ENCODE data around the gene RTP3.

- TF ChIP-seq, protein P1, sequence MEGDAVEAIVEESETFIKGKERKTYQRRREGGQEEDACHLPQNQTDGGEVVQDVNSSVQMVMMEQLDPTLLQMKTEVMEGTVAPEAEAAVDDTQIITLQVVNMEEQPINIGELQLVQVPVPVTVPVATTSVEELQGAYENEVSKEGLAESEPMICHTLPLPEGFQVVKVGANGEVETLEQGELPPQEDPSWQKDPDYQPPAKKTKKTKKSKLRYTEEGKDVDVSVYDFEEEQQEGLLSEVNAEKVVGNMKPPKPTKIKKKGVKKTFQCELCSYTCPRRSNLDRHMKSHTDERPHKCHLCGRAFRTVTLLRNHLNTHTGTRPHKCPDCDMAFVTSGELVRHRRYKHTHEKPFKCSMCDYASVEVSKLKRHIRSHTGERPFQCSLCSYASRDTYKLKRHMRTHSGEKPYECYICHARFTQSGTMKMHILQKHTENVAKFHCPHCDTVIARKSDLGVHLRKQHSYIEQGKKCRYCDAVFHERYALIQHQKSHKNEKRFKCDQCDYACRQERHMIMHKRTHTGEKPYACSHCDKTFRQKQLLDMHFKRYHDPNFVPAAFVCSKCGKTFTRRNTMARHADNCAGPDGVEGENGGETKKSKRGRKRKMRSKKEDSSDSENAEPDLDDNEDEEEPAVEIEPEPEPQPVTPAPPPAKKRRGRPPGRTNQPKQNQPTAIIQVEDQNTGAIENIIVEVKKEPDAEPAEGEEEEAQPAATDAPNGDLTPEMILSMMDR (IDR thresholded peaks at IDR 0.05), result no peak
- TF ChIP-seq POLR2AphosphoS5 (IDR thresholded peaks at IDR 0.05) (no peak), POLR2A (IDR thresholded peaks at IDR 0.05) (no peak), EP300 (IDR thresholded peaks at IDR 0.05) (no peak)
Measured at GRCh38 chr3:46539443-46540005, 41.7 kb downstream of the RTP3 start.

Measured in sigmoid colon (tissue), 4 donors.